Stimulated activated naive CD8-positive, alpha-beta T cell treated with anti-CD3 and anti-CD28 coated beads, Interleukin-15, Interleukin-2, amounts not matched to agents 100 ng/mL and 50 ng/mL, for 24 hours (primary cell): Measurements from ENCODE around the gene CCL24.
"Not testable (repeated sequence)": the region's sequence is repeated elsewhere in the genome, so short reads cannot be mapped to it uniquely, and the experiment has no call there.

Source experiments
- H3K27ac Mint-ChIP-seq: one replicate; pipeline ENCODE4 v1.8.0; 2021; ENCODE audit warnings: mild to moderate bottlenecking, mixed read lengths
- H3K27me3 Mint-ChIP-seq: one replicate; pipeline ENCODE4 v1.8.0; 2021; ENCODE audit warnings: mixed read lengths
- H3K36me3 Mint-ChIP-seq: one replicate; pipeline ENCODE4 v1.8.0; 2021; ENCODE audit warnings: low read depth, mixed read lengths
- H3K4me1 Mint-ChIP-seq: one replicate; pipeline ENCODE4 v1.8.0; 2021; ENCODE audit warnings: low read depth, mixed read lengths
- H3K4me3 Mint-ChIP-seq: one replicate; pipeline ENCODE4 v1.8.0; 2021; ENCODE audit warnings: mild to moderate bottlenecking, mixed read lengths
- H3K9me3 Mint-ChIP-seq: one replicate; pipeline ENCODE4 v1.8.0; 2021; ENCODE audit warnings: mixed read lengths

Gene CCL24

GRCh38 chr7:75779516-75779915 is 34.1 kb downstream of the CCL24 start:
- Mint-ChIP-seq H3K27me3 (peaks cover 28% of the 10 kb centered on the region), H3K4me1 (peaks cover 50% of the 10 kb centered on the region), H3K27ac (peak overlapping the region; percentile 28)
- not testable (repeated sequence) for H3K9me3 Mint-ChIP-seq, H3K36me3 Mint-ChIP-seq, H3K4me3 Mint-ChIP-seq

- Mint-ChIP-seq H3K27me3 (peaks cover 28% of the 10 kb centered on the region), H3K4me1 (peaks cover 50% of the 10 kb centered on the region)
- not testable (repeated sequence) for H3K4me3 Mint-ChIP-seq, H3K9me3 Mint-ChIP-seq, H3K36me3 Mint-ChIP-seq, H3K27ac Mint-ChIP-seq
These were observed 34.6 kb downstream of the CCL24 start for GRCh38 chr7:75779035-75779434.

GRCh38 chr7:75776295-75776971 is 37.2 kb downstream of the CCL24 start:
- Mint-ChIP-seq H3K4me1 (peaks cover 50% of the 10 kb centered on the region), H3K27me3 (peaks cover 11% of the 10 kb centered on the region), H3K36me3 (no peaks in the 10 kb centered on the region), H3K9me3 (no peaks in the 10 kb centered on the region), H3K4me3 (peak overlapping the region; percentile 45), H3K27ac (peak overlapping the region; percentile 91)

- not testable (repeated sequence) for H3K36me3 Mint-ChIP-seq, H3K27me3 Mint-ChIP-seq, H3K9me3 Mint-ChIP-seq, H3K4me3 Mint-ChIP-seq
- Mint-ChIP-seq H3K27ac (peak overlapping the region; percentile 58), H3K4me1 (peaks cover 38% of the 10 kb centered on the region)
These were observed 39.6 kb downstream of the CCL24 start for GRCh38 chr7:75773958-75774357.

- Mint-ChIP-seq H3K27me3 (no peaks in the 10 kb centered on the region), H3K27ac (no peak within 1 kb of the TSS), H3K9me3 (no peaks in the 10 kb centered on the region), H3K4me3 (no peak within 1 kb of the TSS), H3K36me3 (no peaks in the 10 kb centered on the region), H3K4me1 (peaks cover 23% of the 10 kb centered on the region)
These were observed 41.2 kb downstream of the CCL24 start, which contains the start of gene CCL26 for GRCh38 chr7:75772081-75773077. CCL26 (minus strand) TSS chr7:75772211; CDS start chr7:75772176, 35 bp downstream.

- Mint-ChIP-seq H3K9me3 (no peaks in the 10 kb centered on the region), H3K27ac (no peak overlapping the region), H3K4me3 (no peak overlapping the region), H3K36me3 (no peaks in the 10 kb centered on the region), H3K27me3 (no peaks in the 10 kb centered on the region), H3K4me1 (peaks cover 12% of the 10 kb centered on the region)
These were observed 42.4 kb downstream of the CCL24 start for GRCh38 chr7:75771224-75771623.

- H3K27ac Mint-ChIP-seq: no peak overlapping the region
- H3K27me3 Mint-ChIP-seq: no peaks in the 10 kb centered on the region
- no peaks in the 10 kb centered on the region for H3K9me3 Mint-ChIP-seq
- no peak overlapping the region for H3K4me3 Mint-ChIP-seq
- H3K4me1 Mint-ChIP-seq: peaks cover 5% of the 10 kb centered on the region
- no peaks in the 10 kb centered on the region for H3K36me3 Mint-ChIP-seq
These were observed 51.2 kb downstream of the CCL24 start for GRCh38 chr7:75762350-75762917.

GRCh38 chr7:75761801-75762200 is 51.8 kb downstream of the CCL24 start:
- not testable (repeated sequence) for H3K27ac Mint-ChIP-seq, H3K36me3 Mint-ChIP-seq, H3K9me3 Mint-ChIP-seq, H3K27me3 Mint-ChIP-seq, H3K4me3 Mint-ChIP-seq, H3K4me1 Mint-ChIP-seq
